K562 (cell line): ENCODE data around the gene CHD3. TPM values are rescaled to one million over a fixed set of nuclear protein-coding genes. Genes with fewer than 3 reads are reported as not detected.
A peak's percentile ranks its signal among the peaks of the same experiment; 100 is the strongest.

Experiments used
- ATAC-seq: fragments of 200-7000 bp; cut with Tn5 transposase; 3 replicates; pipeline ENCODE4 v1.9.1; 2020; ENCODE audit warnings: moderate library complexity
- BruUV-seq: library from RNA; stranded (reverse); fragments of 400-500 nt; replicated peaks from 2 replicates; lab custom pipeline; 2021; lab: Mats Ljungman, UMichigan
- CTCF ChIA-PET: fragments of 300-600 bp; formaldehyde crosslinking; extraction: SDS; loops from one replicate; lab custom pipeline; 2021; ENCODE audit warnings: low intra/inter-chr PET ratio; lab: Yijun Ruan, JAX
- POLR2A ChIA-PET: fragments of 300-600, 350-650 bp; sonication (Branson Sonifier 250); formaldehyde crosslinking; extraction: SDS; loops from one replicate; lab custom pipeline; 2021; ENCODE audit warnings: antibody characterized with exemption, inconsistent platforms; lab: Yijun Ruan, JAX
- DNase-seq, 4 experiments: peaks; one replicate each; pipeline versions ENCODE4 v3.0.0 to v3.0.0-alpha.2; 2011 to 2018; ENCODE audit warnings: low spot score in 3 of 4, mixed read lengths in 3 of 4; ENCODE audit errors: extremely low read depth in 1 of 4
- FAIRE-seq: peaks from 2 replicates; lab custom pipeline; 2011; peaks lifted over from hg19 to GRCh38; lab: Jason Lieb, UNC
- H2AFZ ChIP-seq: 2 replicates; pipeline ENCODE4 v1.6.0; 2011; ENCODE audit warnings: low read depth, low read length, control low read depth, inconsistent platforms
- H3K27ac ChIP-seq: fragments of 200-600 bp; 3 replicates; pipeline ENCODE4 v1.8.0; 2011; ENCODE audit warnings: low read depth, mild to moderate bottlenecking, control low read depth, inconsistent platforms, low read length, moderate library complexity, mixed read lengths; ENCODE audit errors: extremely low read depth
- H3K27me3 ChIP-seq, 2 experiments: fragments of 300-600 bp in 1 of 2; 2 replicates in 1 of 2; 3 replicates in 1 of 2; pipeline versions ENCODE4 v1.6.0 to v1.8.0; 2011; ENCODE audit warnings: inconsistent platforms in 2 of 2, low read length in 2 of 2, mild to moderate bottlenecking in 1 of 2, mixed read lengths in 1 of 2, moderate library complexity in 1 of 2; ENCODE audit not compliant: control insufficient read depth in 2 of 2, insufficient read depth in 2 of 2
- H3K36me3 ChIP-seq: fragments of 300-600 bp; 3 replicates; pipeline ENCODE4 v1.8.0; 2011; ENCODE audit warnings: mild to moderate bottlenecking, low read length, inconsistent platforms; ENCODE audit not compliant: control insufficient read depth, insufficient read depth
- H3K4me1 ChIP-seq, 2 experiments: fragments of 200-600 bp in 1 of 2; replicated peaks in 1 of 2; 2 replicates in 1 of 2; 3 replicates in 1 of 2; pipeline versions ENCODE4 v1.5.1 to v1.8.0; 2011; ENCODE audit warnings: inconsistent platforms in 2 of 2, low read length in 2 of 2, mild to moderate bottlenecking in 1 of 2, mixed read lengths in 1 of 2, moderate library complexity in 1 of 2; ENCODE audit not compliant: control insufficient read depth in 2 of 2, insufficient read depth in 2 of 2
- H3K4me2 ChIP-seq: 2 replicates; pipeline ENCODE4 v1.6.1; 2011; ENCODE audit warnings: low read length, control low read depth, inconsistent platforms, mixed read lengths; ENCODE audit not compliant: insufficient read depth
- H3K4me3 ChIP-seq: fragments of 200-600 bp; sonication (generic), shearing (Covaris generic); 2 replicates; pipeline ENCODE4 v1.5.1; 2016; ENCODE audit warnings: control low read depth, inconsistent platforms
- H3K79me2 ChIP-seq: fragments of 200-600 bp; 3 replicates; pipeline ENCODE4 v1.8.0; 2011; ENCODE audit warnings: low read length, inconsistent platforms; ENCODE audit not compliant: control insufficient read depth, insufficient read depth
- H3K9ac ChIP-seq, 2 experiments: 2 replicates each; pipeline versions ENCODE4 v1.6.0 to v1.6.1; 2011; ENCODE audit warnings: low read depth in 2 of 2, low read length in 2 of 2, control low read depth in 1 of 2, inconsistent platforms in 1 of 2, mild to moderate bottlenecking in 1 of 2, mixed read lengths in 1 of 2; ENCODE audit not compliant: insufficient read depth in 1 of 2
- H3K9me1 ChIP-seq: one replicate; pipeline ENCODE4 v1.6.0; 2011; ENCODE audit warnings: inconsistent platforms, mild to moderate bottlenecking, low read length, moderate library complexity; ENCODE audit not compliant: control insufficient read depth, insufficient read depth
- H3K9me3 ChIP-seq: replicated peaks from 2 replicates; pipeline ENCODE4 v1.5.1; 2011; ENCODE audit warnings: low read depth, low read length, inconsistent platforms; ENCODE audit not compliant: control insufficient read depth, insufficient read depth
- H4K20me1 ChIP-seq: replicated peaks from 2 replicates; pipeline ENCODE4 v1.6.1; 2011; ENCODE audit warnings: low read length, inconsistent platforms, mixed read lengths; ENCODE audit not compliant: control insufficient read depth, insufficient read depth
- BACH1 ChIP-seq: fragments of 200-800 bp; sonication (Bioruptor generic); IDR thresholded peaks from 2 replicates; pipeline ENCODE4 v1.6.1; 2016; ENCODE audit warnings: missing genetic modification characterization, missing compliant biosample characterization
- ELF1 ChIP-seq: fragments of 200-800 bp; sonication (Bioruptor generic); IDR thresholded peaks from 2 replicates; pipeline ENCODE4 v1.6.1; 2016; ENCODE audit warnings: missing genetic modification characterization, missing compliant biosample characterization
- ETV5 ChIP-seq: sonication (generic); formaldehyde crosslinking; IDR thresholded peaks from 2 replicates; pipeline ENCODE4 v1.4.0; 2020; ENCODE audit warnings: low read depth, mild to moderate bottlenecking, missing genetic modification reagents
- HMGXB4 ChIP-seq: sonication (generic); formaldehyde crosslinking; IDR thresholded peaks from 2 replicates; pipeline ENCODE4 v1.8.1; 2023; ENCODE audit warnings: mild to moderate bottlenecking, missing genetic modification reagents
- IRF2 ChIP-seq: sonication (generic); formaldehyde crosslinking; IDR thresholded peaks from 2 replicates; pipeline ENCODE4 v1.8.1; 2022; ENCODE audit warnings: mild to moderate bottlenecking, missing genetic modification reagents
- KDM5B ChIP-seq: fragments of 200-600 bp; sonication (generic); IDR thresholded peaks from 2 replicates; pipeline ENCODE4 v1.6.1; 2012; ENCODE audit warnings: low read depth, mild to moderate bottlenecking, moderate library complexity, low read length, control low read depth, inconsistent platforms; ENCODE audit not compliant: insufficient replicate concordance
- NFRKB ChIP-seq: fragments of 450-650 bp; IDR thresholded peaks from 2 replicates; pipeline ENCODE4 v1.6.1; 2016; ENCODE audit warnings: low read depth
- PHF8 ChIP-seq: fragments of 200-600 bp; sonication (generic); IDR thresholded peaks from 2 replicates; pipeline ENCODE4 v1.6.1; 2012; ENCODE audit warnings: mixed run types, mild to moderate bottlenecking, inconsistent platforms, low read length, moderate library complexity, borderline replicate concordance
- POLR2A ChIP-seq: fragments of 450-650 bp; conservative IDR thresholded peaks from 2 replicates; pipeline ENCODE4 v1.6.1; 2016
- POLR2AphosphoS5 ChIP-seq: IDR thresholded peaks from 2 replicates; pipeline ENCODE4 v1.6.1; 2011; ENCODE audit warnings: mild to moderate bottlenecking, low read depth, low read length, moderate library complexity; ENCODE audit not compliant: control insufficient read depth, insufficient read depth
- RBFOX2 ChIP-seq: fragments of 200-400 bp; formaldehyde crosslinking; IDR thresholded peaks from 2 replicates; pipeline ENCODE4 v1.6.1; 2017; ENCODE audit warnings: low read depth, mild to moderate bottlenecking, low read length, moderate library complexity
- SAP30 ChIP-seq: fragments of 200-600 bp; sonication (generic); IDR thresholded peaks from 2 replicates; pipeline ENCODE4 v1.6.1; 2012; ENCODE audit warnings: borderline replicate concordance, low read depth, mild to moderate bottlenecking, moderate library complexity, low read length, control low read depth, inconsistent platforms; ENCODE audit not compliant: insufficient read depth, poor library complexity, severe bottlenecking
- SIN3A ChIP-seq, 2 experiments: fragments of 150-350 bp in 1 of 2; IDR thresholded peaks; 2 replicates each; pipeline ENCODE4 v1.6.1; 2011 to 2016; ENCODE audit warnings: borderline replicate concordance in 2 of 2, low read depth in 2 of 2, low read length in 2 of 2, mild to moderate bottlenecking in 2 of 2, moderate library complexity in 2 of 2; ENCODE audit not compliant: control insufficient read depth in 1 of 2
- USF1 ChIP-seq: sonication (generic); formaldehyde crosslinking; IDR thresholded peaks from 2 replicates; pipeline ENCODE4 v1.9.0; 2022; ENCODE audit warnings: mild to moderate bottlenecking, missing genetic modification reagents
- ZC3H4 ChIP-seq: sonication (generic); formaldehyde crosslinking; IDR thresholded peaks from 2 replicates; pipeline ENCODE4 v1.9.0; 2021; ENCODE audit warnings: missing genetic modification reagents, borderline replicate concordance
- ZNF395 ChIP-seq: fragments of 200-800 bp; sonication (Bioruptor generic); IDR thresholded peaks from 2 replicates; pipeline ENCODE4 v1.6.1; 2017; ENCODE audit warnings: missing genetic modification characterization, missing compliant biosample characterization
- ZNF589 ChIP-seq: fragments of 200-800 bp; sonication (Bioruptor generic); IDR thresholded peaks from 2 replicates; pipeline ENCODE4 v1.6.1; 2016; ENCODE audit warnings: low read depth, missing genetic modification characterization, missing compliant biosample characterization
- WGBS: fragments of 100-300 bp; shearing (Covaris generic); methylation state at CpG from one replicate; pipeline ENCODE4 v1.1.6; 2016; ENCODE audit warnings: low coverage, mixed read lengths; ENCODE audit not compliant: insufficient coverage; ENCODE audit errors: missing lambda C conversion rate; 5-methylcytosine and 5-hydroxymethylcytosine counted together
- in situ Hi-C: fragments of 300-500 bp; cut with MboI; formaldehyde crosslinking; loops from 4 replicates; pipeline ENCODE4 v1.15.0; 2018; ENCODE audit warnings: inconsistent platforms, mixed read lengths
- intact Hi-C: fragments of 100-400 bp; cut with micrococcal nuclease; formaldehyde crosslinking; loops from 2 replicates; pipeline ENCODE4 v1.14.2; 2022
- polyA plus RNA-seq, 8 experiments: library from polyadenylated mRNA; depleted of rRNA in 4 of 8; stranded (reverse) in 5 of 8; unstranded in 3 of 8; fragments of >200 nt; fragmentation: Nextera tagmentation in 2 of 8; fragmentation: Illumina TruSeq in 1 of 8; extraction: Ambion mirVana in 2 of 8; extraction: Trizol in 1 of 8; gene quantifications; 2 replicates each; pipeline versions ENCODE4 v1.2.1 to v1.2.3, GENCODE V29; 2011 to 2014; ENCODE audit warnings: inconsistent platforms in 1 of 8, missing spikeins in 1 of 8
- total RNA-seq, 7 experiments: library from RNA; depleted of rRNA in 6 of 7; stranded (reverse); fragments of >200 nt in 6 of 7; fragmentation: Illumina TruSeq in 2 of 7; extraction: Trizol in 2 of 7; gene quantifications; 2 replicates each; pipeline versions ENCODE4 v1.2.1 to v1.2.3, GENCODE V29; 2011 to 2021; ENCODE audit warnings: low replicate concordance in 1 of 7

CHD3 gene
- total and polyA plus RNA-seq, 9 of the 15 experiments (the other 6 are each of a cell fraction or from before 2014, with no cell fraction given): 0.39 to 38.2 (median 21.2) TPM

GRCh38 chr17:7843257-7843535, 45.4 kb upstream of the CHD3 start:
- no peak for DNase-seq
- no TSS peak for BruUV-seq
- WGBS: 0% methylated on average over 17 of the region's 17 CpGs

More at GRCh38 chr17:7843257-7843535, 45.4 kb upstream of the CHD3 start:
- Histone ChIP-seq H3K27ac (peak overlapping the region; percentile 99), H4K20me1 (peaks cover 4% of the 10 kb centered on the region), H3K4me2 (peak overlapping the region; percentile 92), H3K4me1 (peaks cover 28 to 56% of the 10 kb centered on the region in 2 experiments)
- in situ Hi-C loops: no loop called here
- TF ChIP-seq SAP30: peak; percentile 81
- TF ChIP-seq PHF8: peak; percentile 35; the same call in 1 of the 2 replicates
- no peak for TF ChIP-seq POLR2AphosphoS5
- peak; percentile 25 for TF ChIP-seq KDM5B
- TF ChIP-seq NFRKB: peak; percentile 21; the same call in 1 of the 2 replicates
- TF ChIP-seq ELF1 (tag): peak; percentile 40
- TF ChIP-seq ZC3H4 (CRISPR knock-in tag): 0 out of 2 replicates have a peak, but pooled peaks have one; percentile 45
- 0 out of 2 replicates have a peak, but pooled peaks have one; percentile 54 for TF ChIP-seq ZNF395 (CRISPR knock-in tag)
- TF ChIP-seq ZNF589: peak; percentile 58; the same call in 1 of the 2 replicates
- TF ChIP-seq POLR2A: 0 out of 2 replicates have a peak, but pooled peaks have one; percentile 12
- peak; percentile 71 for TF ChIP-seq RBFOX2
- no peak for TF ChIP-seq IRF2 (CRISPR knock-in tag)
- TF ChIP-seq HMGXB4 (CRISPR knock-in tag): no peak
- 0 out of 4 replicates have a peak, but pooled peaks of 1 of the 2 experiments have one; percentile 31 for TF ChIP-seq SIN3A (IDR thresholded peaks at IDR 0.05; ENCODE audit: borderline replicate concordance in 2 of 2, control insufficient read depth in 1 of 2, low read depth in 2 of 2, low read length in 2 of 2)
- TF ChIP-seq USF1 (CRISPR knock-in tag): 0 out of 2 replicates have a peak, but pooled peaks have one; percentile 16
- TF ChIP-seq ETV5 (CRISPR knock-in tag): peak; percentile 45; the same call in 1 of the 2 replicates
- no peak for TF ChIP-seq BACH1 (tag)
- TF ChIP-seq, all 486 proteins: peak for 13
- Histone ChIP-seq H3K79me2 (peaks cover 62% of the 10 kb centered on the region), H3K4me3 (peak overlapping the region; percentile 76), H3K36me3 (peaks cover 36% of the 10 kb centered on the region; the same call in 2 of the 3 replicates), H3K9me1 (peaks cover 3% of the 10 kb centered on the region), H3K9me3 (no peaks in the 10 kb centered on the region), H3K9ac (peak overlapping the region; percentile 97), H3K27me3 (no peaks in the 10 kb centered on the region), H2AFZ (peak overlapping the region; percentile 62)
- ChIA-PET CTCF (no interaction called here), POLR2A (interaction anchor here (0.6 to 1.5 kb wide), 6 partner anchors 10 to 437 kb away, joined by 3 to 9 read pairs (median 4); partner anchors contain the start of genes NAA38, TP53 and WRAP53)
- no peak for FAIRE-seq
- intact Hi-C loops: no loop called here
- ATAC-seq: no peak
